Progenitor cell of endocrine pancreas (in vitro differentiated cells): ENCODE measurements around the gene IL22RA2. TPM values are rescaled to one million over a fixed set of nuclear protein-coding genes. Genes with fewer than 3 reads are reported as not detected.
"Not testable (repeated sequence)": the region's sequence is repeated elsewhere in the genome, so short reads cannot be mapped to it uniquely, and the experiment has no call there.

Experiments
- DNase-seq: peaks from one replicate; pipeline ENCODE4 v3.0.0; 2021; ENCODE audit warnings: low spot score; ENCODE audit not compliant: unreplicated experiment
- H3K27ac Mint-ChIP-seq: 2 replicates; pipeline ENCODE4 v1.8.0; 2021; ENCODE audit warnings: mild to moderate bottlenecking, moderate library complexity, mixed read lengths
- H3K27me3 Mint-ChIP-seq: 2 replicates; pipeline ENCODE4 v1.8.0; 2021; ENCODE audit warnings: mixed read lengths
- H3K36me3 Mint-ChIP-seq: 2 replicates; pipeline ENCODE4 v1.8.0; 2022; ENCODE audit warnings: mixed read lengths; ENCODE audit not compliant: insufficient read depth
- H3K4me1 Mint-ChIP-seq: 2 replicates; pipeline ENCODE4 v1.8.0; 2021; ENCODE audit warnings: low read depth, mixed read lengths
- H3K4me3 Mint-ChIP-seq: 2 replicates; pipeline ENCODE4 v1.8.0; 2021; ENCODE audit warnings: low read depth, mild to moderate bottlenecking, moderate library complexity, mixed read lengths
- H3K9me3 Mint-ChIP-seq: 2 replicates; pipeline ENCODE4 v1.8.0; 2021; ENCODE audit warnings: low read depth, mixed read lengths
- total RNA-seq: library from RNA; stranded (reverse); gene quantifications from 2 replicates; pipeline ENCODE4 v1.2.1, GENCODE V29; 2021
- TF ChIP-seq, protein P1 (sequence below): fragments of 200-600 bp; sonication (generic); IDR thresholded peaks from one replicate; pipeline ENCODE4 v1.5.0; 2021; ENCODE audit warnings: antibody characterized with exemption, mild to moderate bottlenecking; ENCODE audit not compliant: unreplicated experiment

Gene IL22RA2
- total RNA-seq, 1 donor from 2014 or later = not detected

DNA sequence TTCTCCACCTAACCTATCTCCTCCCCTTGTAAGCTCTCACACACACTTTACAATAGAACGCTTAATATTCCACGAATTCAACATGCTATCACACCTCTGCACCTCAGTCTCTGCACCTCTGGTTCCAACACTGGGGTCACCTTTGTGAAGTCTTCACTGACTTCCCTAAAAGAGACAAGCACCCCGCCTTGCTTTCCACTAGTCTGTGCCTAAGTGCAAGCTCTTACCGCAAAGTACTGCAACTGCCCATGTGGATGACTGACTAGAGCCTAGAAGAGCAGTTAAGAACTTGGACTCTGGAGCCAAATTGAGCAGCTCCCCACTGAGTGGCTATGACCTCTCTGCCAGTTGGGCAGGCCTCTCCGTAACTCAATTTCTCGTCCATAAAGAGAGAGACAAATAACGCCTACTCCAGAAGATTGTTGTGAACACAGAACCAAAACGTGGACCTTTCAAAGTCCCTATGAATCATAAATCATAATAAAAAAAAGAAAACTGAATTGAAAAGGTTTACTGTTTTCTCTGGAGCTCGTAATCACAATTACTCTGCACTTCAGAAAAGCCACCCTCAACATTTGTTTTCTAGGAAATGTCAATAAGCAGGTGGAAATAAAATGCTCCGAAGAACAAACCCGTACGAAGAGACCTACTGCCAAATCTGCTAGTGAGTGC lies 44.5 kb upstream of the IL22RA2 start:
- Mint-ChIP-seq H3K27ac (peak overlapping the region; percentile 96), H3K4me3 (peak overlapping the region; percentile 90), H3K9me3 (no peaks in the 10 kb centered on the region), H3K36me3 (no peaks in the 10 kb centered on the region), H3K27me3 (no peaks in the 10 kb centered on the region), H3K4me1 (peaks cover 21% of the 10 kb centered on the region)
- TF ChIP-seq, protein P1, sequence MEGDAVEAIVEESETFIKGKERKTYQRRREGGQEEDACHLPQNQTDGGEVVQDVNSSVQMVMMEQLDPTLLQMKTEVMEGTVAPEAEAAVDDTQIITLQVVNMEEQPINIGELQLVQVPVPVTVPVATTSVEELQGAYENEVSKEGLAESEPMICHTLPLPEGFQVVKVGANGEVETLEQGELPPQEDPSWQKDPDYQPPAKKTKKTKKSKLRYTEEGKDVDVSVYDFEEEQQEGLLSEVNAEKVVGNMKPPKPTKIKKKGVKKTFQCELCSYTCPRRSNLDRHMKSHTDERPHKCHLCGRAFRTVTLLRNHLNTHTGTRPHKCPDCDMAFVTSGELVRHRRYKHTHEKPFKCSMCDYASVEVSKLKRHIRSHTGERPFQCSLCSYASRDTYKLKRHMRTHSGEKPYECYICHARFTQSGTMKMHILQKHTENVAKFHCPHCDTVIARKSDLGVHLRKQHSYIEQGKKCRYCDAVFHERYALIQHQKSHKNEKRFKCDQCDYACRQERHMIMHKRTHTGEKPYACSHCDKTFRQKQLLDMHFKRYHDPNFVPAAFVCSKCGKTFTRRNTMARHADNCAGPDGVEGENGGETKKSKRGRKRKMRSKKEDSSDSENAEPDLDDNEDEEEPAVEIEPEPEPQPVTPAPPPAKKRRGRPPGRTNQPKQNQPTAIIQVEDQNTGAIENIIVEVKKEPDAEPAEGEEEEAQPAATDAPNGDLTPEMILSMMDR = no peak
- DNase-seq = no peak

DNA sequence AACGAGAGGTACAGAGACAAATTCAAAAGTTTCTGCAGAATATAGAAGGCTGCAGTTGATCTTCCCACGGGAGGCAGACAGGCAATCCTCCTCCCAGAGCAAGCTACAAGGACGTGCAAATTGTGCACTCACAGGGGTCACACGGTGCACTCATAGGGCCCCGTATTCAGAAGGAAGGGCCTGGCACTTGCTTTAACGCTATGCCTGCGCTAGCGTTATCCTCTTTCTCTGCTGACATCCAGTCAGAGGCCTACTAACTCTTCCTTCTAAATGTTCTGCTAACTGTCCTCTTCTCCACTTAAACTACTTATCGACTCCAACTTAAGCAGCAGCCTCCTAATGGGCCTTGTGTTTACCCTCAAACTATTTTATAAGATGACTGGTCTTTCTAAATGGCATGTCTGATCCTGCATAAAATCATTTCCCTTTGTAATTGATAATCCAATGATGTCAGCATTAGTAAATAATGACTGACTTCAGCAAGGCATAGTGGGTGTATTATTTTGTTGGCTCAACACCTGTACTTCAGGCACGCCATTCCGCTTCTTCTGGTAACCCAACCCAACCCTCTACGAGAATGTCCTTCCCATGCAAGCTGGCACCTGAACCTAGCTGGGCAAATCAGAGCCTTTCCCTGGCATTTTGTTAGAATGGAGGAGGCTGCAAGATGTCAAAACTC lies 43.6 kb upstream of the IL22RA2 start:
- no peak for DNase-seq
- H3K9me3 Mint-ChIP-seq = no peaks in the 10 kb centered on the region
- H3K27me3 Mint-ChIP-seq = no peaks in the 10 kb centered on the region
- TF ChIP-seq, protein P1 = no peak
- H3K4me3 Mint-ChIP-seq = peak overlapping the region; percentile 40
- H3K36me3 Mint-ChIP-seq = peaks cover 3% of the 10 kb centered on the region
- peaks cover 21% of the 10 kb centered on the region for H3K4me1 Mint-ChIP-seq
- no peak overlapping the region for H3K27ac Mint-ChIP-seq

DNA sequence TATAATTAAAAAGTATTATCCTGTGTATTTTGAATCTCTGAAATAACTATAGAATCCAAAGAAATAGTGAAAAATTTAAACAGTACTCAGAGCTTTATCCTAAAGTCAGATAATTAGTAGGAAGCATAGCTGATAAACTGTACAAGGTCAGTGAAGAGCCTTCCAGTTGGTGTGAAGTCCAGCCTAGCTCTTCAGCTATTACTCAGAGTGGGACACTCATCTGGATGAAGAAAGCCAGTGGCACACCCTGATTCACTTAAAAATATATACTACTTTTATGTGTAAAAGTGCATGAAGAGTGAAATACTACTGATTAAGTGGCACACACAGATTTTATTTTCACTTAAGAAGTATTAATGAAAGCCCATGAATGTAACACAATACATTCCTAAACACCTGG lies 42.7 kb upstream of the IL22RA2 start:
- Mint-ChIP-seq H3K27ac (no peak overlapping the region), H3K4me1 (peaks cover 21% of the 10 kb centered on the region), H3K4me3 (peak overlapping the region; percentile 24), H3K36me3 (peaks cover 10% of the 10 kb centered on the region), H3K9me3 (no peaks in the 10 kb centered on the region), H3K27me3 (no peaks in the 10 kb centered on the region)
- TF ChIP-seq, protein P1 = no peak
- DNase-seq = no peak

DNA sequence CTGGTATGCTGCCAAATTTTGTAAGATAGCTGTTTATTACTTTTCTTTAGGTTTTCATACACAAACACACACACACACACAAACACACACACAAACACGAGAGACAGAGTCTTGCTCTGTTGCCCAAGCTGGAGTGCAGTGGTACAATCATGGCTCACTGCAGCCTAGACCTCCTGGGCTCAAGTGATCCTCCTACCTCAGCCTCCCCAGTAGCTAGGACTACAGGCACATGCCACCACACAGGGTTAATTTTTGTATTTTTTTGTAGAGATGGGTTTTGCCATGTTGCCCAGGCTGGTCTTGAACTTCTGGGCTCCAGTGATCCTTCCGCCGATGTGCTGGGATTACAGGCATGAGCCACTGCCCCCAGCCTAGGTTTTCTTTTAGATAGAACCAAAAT lies 42.2 kb upstream of the IL22RA2 start:
- H3K9me3 Mint-ChIP-seq, H3K4me3 Mint-ChIP-seq, H3K27ac Mint-ChIP-seq, DNase-seq, H3K27me3 Mint-ChIP-seq: not testable (repeated sequence)
- Mint-ChIP-seq H3K36me3 (peaks cover 11% of the 10 kb centered on the region), H3K4me1 (peaks cover 21% of the 10 kb centered on the region)

DNA sequence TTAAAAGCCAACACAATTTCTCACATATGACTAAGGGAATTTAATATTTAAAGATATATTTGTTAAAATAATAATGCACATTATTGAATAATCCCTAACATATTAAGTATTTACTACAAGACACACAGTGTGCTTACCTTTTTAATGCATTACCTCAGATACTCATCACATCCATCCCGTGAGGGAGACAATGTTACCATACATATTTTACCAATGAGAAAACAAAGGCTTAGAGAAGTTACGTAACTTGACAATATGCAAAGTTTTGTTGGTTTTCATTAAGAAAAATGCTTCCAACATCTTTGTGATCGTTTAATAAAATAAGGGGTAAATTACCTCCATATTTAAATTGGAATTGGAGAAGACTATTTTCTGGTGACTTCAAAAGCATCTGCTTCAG lies 41.5 kb upstream of the IL22RA2 start:
- no peak for DNase-seq
- Mint-ChIP-seq H3K36me3 (peaks cover 15% of the 10 kb centered on the region), H3K27me3 (no peaks in the 10 kb centered on the region), H3K4me3 (no peak overlapping the region), H3K9me3 (peaks cover 8% of the 10 kb centered on the region), H3K4me1 (peaks cover 19% of the 10 kb centered on the region), H3K27ac (no peak overlapping the region)
- TF ChIP-seq, protein P1 = no peak

DNA sequence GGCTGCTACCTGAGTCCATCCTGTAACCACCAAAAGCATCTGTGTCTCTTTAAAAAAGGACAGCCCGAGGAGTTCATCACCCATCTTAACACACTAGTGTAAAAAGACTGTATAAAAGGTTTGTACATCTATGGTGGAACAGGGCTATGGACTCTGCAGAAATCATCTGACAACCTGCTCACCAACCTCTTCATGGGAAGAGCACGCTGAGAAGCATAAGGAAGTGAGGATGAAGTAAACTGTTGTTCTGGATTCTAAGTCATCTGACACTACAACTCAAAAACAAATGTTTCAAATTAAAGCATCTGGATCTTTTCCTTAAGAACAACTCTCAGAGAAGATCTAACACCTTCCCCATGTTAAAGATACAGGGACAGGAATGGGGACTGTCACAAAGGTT lies 40.4 kb upstream of the IL22RA2 start:
- Mint-ChIP-seq H3K4me1 (peaks cover 17% of the 10 kb centered on the region), H3K27ac (no peak overlapping the region), H3K27me3 (no peaks in the 10 kb centered on the region), H3K36me3 (peaks cover 27% of the 10 kb centered on the region), H3K4me3 (no peak overlapping the region), H3K9me3 (peaks cover 19% of the 10 kb centered on the region)
- no peak for DNase-seq
- TF ChIP-seq, protein P1 = no peak
